Middle frontal gyrus (tissue), 1 donor: Measurements from ENCODE around the gene APBA2.
A peak's percentile ranks its signal among the peaks of the same experiment; 100 is the strongest.

Experiments used
- DNase-seq: peaks from one replicate; pipeline ENCODE4 v3.0.0-alpha.2; 2015; ENCODE audit warnings: low spot score; ENCODE audit errors: extremely low spot score

APBA2 gene

DNA sequence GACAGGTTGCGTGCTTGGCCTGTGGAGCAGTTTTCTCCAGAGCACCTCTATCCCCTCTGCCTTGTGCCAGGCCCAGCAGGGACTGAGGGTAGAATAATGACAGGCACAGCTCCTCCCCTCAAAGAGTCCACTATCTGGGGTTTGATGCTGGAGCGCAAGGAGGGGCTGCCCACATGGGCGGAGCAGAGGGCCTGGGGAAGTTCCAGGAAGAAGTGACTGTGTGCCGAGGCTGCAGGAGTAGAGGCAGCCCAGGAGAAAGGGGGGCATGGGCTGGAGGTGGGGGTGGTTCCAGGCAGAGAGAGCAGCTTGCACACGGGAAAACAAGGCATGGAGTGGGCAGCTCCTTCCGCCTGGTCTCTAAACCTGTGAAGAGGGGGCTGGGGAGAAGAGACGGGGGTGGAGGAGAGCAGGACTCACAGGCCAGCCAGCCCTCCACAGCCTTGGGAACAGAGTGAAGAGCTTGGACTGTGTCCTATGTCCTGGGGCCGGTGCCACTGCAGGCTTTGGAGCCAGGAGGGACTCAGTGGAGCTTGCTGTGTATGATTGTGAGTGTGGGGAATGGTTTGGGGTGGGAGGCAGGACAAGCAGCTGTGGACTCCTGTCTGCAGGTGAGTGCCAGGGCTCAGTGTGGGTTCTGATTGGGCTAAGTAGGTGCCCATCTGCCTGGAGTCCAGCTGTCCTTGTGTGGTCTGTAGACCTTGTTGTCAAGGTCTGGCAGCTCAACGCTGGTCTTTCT, 48.1 kb downstream of the APBA2 start:
- DNase-seq = no peak

DNA sequence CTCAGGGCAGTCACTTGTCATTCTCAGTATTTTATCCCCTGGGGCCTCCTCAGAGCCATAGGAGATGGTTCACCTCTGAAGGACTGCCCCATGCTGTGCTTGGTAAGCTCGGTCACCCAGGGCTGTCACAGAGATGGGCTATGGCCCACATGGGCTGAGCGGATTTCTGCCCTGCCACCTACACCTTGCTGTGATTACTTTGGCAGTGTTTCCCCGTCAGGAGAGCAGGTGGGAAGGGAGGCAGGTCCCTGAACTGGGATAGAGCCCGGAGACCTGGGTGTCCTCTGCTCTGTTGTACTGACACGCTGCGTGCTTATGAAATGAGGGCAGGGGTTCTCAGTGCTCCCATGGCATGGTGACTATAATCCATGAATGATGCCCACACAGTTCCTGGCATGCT, 48.9 kb downstream of the APBA2 start:
- DNase-seq = no peak

DNA sequence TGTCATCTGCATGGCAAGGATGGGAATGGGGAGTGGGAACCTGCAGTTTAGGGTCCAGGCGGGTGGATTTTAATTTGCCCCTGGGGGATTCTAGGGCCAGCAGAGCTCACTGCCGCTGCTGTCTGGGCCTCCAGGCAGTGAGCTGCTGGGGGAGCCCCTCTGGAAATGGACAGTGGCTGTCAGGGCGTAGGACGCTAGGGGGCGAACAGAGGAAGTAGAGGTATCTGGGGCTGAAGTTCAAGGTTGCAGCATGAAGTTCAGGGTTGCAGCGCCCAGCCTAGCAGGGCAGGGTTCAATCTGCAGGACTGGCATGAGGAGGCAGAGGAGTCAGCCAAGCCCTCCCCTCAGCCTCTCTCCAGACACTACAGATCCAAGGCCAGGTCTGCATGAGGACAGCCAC, 49.5 kb downstream of the APBA2 start:
- DNase-seq = no peak

DNA sequence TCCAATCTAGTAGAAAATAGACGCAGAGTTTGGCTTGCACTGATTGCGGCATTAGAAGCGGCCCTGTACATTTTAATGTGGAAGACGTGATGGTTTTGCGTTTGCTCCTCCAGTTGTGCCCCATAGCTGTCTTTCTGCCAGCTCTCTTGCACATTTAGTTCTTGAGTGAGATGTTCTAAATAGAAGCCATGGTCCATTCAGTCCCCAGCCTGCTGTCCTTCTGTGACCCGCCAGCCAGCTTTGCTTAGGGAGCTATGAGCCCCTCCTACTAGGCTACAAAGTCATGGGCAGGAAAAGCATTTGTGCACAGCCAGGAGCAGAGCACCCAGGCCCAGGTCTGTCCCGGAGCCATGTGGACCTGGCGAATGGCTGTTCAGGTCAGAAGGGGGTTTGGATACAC, 50.3 kb downstream of the APBA2 start:
- no peak for DNase-seq

DNA sequence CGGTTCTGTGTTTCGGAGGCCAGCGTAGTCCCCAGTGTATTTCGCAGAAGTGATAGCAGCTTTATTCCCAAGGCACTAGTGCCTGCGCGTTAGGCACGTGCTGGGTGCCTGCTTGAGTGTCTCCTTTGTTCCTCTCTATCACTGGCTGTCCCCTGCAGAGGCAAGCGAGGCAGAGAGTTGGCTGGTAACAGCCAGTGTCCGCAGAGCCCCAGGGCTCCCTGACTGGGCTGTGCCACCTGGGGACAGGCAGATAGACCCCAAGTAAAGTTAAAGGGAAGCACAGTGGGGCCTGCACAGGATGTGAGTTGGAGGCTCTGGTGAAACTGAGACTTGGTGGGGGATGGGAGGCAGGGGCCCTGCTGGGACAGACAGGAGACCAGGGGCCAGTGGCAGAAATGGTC, 50.7 kb downstream of the APBA2 start:
- DNase-seq = no peak

DNA sequence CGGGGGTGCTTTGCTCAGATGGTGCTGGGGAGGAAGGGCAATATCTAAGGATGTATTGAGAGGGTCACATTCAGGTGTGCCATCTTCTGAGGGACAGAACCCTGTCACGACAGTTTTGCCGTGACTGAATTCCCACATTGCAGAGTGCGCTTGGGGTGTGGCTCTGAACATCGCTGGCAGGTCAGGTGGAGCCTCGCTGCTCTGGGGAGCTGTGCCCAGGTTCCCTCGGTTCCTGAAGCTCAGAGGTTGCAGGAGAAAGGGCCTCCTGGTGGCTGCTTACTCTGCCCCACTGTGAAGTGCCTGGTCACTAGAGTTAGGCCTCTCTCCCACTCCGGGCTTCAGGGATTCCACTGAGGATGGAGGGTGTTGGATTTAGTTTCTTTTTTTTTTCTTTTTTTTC, 51.5 kb downstream of the APBA2 start:
- DNase-seq = no peak

DNA sequence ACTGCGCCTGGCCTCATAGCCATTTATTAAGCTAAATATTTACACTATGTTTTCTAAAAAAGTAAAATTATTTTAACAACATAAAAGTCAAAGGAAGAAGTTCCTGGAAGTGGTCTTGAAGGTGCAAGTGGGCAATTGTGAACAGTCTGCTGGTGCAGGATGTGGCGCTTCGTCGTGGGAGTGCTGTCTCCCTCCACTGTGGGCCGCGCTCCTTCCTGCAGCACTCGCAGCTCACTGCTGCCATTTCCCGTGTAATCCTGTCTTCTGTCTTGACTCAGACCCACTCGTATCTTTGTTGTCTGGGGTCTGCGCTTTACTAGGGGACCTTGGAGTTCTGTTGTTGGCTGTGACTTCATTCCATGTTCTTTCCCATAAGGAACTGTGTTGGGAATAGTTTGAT, 56.3 kb downstream of the APBA2 start:
- no peak for DNase-seq

DNA sequence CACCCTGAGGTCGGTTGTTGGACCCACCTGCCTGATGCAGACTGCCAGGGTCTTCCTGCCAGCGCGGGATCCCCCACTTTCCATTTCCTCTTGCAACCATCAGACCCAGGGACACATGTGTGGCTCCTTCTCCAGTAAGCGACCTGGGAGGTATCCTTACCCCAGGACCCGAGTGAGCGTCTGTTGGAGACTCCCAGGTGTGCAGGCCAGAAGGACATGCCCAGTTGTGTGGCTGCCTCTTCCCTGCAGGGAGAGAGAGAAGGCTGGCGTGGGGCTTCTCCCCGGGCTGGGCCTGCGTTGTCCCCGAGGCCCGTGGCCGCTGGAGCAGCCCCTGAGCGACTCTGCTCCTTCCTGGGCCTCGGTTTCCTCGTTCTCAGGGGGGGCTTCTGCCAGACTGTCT, 56.8 kb downstream of the APBA2 start:
- DNase-seq = no peak

DNA sequence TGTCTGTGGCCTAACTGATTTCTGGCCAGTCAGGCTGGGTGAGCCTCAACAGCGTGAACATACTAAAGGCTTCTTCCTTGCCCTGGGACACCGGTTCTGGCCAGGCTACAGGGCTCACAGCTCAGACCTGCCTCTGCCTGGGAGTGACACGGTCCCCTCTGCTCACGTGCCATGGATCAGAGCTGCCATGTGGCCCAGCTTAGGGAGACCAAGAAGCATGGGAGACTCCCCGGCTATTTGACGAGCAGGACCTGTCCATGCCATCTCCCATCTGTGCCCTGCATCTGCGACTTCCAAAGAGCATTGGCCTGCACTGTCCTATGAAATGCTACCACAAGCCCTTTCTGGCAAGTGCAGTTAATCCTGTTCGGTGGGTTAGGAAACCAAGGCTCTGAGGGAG, 57.4 kb downstream of the APBA2 start:
- DNase-seq = no peak

DNA sequence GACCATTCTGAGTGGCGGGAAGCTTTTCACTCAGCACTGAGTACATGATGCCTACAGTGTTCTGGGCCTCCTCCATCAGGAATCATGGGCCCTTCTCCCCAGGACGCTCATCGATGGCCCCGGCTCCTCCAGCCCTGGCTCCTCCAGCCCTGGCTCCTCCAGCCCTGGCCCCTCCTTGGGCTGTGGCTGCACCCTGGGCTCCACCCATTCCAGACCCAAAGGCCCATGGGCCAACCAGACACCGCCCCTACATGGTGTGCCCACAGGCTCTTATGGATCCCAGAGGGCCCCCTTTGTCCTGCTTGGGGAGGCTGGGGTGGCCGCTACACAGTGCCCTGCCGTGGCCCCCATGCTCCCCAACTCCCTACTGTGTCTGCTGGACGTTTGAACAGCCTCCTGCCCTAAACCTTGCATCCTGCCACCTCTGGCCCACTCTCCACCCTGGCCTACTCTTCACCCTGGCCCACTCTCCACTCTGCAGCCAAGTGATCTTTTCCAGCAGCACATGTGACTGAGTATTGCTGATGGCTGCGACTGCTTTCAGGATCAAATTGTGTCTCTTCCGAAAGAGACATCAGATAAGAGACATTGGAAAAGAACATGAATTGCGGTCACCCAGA, 57.9 kb downstream of the APBA2 start:
- no peak for DNase-seq

DNA sequence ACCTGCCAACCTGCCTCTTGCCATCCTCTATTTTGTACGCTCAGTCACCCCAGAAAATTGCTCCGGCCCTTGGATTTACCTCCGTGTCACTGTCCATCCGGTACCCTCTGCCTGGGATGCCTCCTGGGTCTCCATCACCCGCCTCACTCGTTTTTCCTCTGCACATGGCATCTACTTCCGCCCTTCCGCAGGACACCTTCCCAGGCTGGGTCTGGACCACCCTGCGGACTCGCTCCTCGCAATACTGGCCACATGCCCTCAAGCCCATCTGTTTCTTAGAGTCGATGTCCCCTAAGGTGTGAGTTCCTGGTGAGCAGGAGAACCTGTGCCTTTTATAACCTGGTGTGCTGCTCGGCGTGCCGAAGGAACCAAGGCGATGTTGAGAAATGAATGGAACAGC, 58.5 kb downstream of the APBA2 start:
- no peak for DNase-seq

DNA sequence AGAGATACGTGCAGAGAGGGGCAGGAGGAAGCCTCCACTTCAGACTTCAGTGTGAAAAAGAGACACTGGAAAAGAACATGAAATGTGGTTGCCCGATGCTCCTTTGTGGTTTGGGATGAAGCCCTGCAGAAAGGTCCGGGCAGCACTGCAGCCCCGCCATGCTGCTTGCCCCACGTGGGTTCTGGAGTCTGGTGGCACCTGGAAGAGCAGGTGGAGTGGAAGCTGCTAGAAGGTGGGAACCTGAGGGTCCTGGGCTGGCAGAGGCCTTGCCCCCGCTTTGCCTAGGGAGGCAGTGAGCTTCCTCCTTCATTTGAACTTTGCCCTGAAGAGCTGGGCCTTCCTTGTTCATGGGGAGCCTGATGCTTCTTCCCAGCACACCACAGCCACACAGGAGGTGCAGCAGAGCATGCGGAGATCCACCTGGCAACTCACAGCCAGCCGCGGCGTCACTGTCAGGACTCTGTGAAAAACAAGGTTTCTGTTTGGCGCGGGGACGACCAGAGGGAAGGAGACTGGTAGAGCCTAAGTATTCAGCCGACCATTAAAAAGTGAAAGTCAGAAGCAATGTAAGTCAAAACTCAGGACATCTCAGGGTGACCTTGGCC, 59.0 kb downstream of the APBA2 start:
- no peak for DNase-seq

DNA sequence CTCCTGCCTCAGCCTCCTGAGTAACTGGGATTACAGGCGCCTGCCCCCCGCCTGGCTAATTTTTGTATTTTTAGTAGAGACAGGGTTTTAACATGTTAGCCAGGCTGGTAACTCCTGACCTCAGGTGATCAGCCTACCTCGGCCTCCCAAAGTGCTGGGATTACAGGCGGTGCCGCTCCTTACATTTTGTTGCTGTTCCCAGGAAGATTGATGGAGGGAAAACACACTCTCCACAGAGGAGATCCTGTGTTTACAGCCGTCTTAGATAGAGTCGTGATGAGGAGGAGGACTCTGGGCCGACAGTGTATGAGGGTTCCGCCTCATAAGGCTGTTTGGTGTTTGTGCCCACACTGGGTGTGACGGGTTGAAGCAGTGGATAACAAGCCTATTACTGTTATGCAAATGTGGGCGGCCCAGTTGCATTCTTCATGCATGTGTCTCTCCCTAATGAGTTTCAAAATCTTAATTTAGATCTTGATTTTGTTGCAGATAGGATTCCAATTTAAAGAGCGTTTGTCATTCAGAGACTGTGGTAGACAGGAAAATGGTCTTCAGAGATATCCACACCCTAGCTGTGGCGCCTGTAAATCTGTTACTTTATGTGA, 60.0 kb downstream of the APBA2 start:
- DNase-seq = no peak

DNA sequence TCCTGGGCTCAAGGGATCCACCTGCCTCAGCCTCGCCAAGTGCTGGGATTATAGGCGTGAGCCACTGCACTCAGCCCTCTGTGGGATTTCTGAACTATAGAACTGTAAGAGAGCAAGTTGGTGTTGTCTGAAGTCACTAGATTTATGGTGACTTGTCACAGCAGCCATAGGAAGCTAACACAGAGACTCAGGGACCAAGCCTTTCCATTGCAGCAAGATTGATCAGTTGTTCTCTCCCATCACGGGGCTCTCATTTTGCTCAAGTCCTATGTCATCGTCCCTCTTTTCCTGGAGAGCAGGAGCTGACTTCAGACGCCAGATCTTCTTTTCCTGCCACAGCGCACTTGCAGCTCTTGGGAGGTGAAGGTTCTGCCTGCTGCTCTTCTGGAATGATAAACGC, 61.0 kb downstream of the APBA2 start:
- DNase-seq = no peak

DNA sequence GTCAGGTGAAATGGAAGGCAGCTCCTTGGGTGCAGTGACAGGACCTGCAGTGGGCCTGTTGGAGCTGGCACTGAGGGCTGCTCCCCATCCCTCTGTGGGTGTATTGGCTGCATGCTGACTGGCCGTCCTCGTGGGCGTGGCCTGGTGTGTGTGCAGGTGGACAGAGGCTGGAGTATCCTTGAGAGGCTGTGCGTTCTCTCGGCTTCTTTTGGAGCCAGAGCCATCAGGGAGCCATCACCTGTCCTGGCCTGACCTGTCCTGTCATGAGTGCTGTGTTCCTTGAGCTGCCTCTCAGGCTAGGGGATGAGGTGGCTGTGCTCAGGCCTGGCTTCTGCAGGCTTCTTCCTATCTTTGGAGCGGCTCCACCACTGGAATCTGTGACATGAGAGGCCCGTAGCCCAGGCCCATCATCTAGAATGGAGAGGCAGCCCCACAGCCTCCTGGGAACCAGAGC, 61.5 kb downstream of the APBA2 start:
- DNase-seq = no peak

DNA sequence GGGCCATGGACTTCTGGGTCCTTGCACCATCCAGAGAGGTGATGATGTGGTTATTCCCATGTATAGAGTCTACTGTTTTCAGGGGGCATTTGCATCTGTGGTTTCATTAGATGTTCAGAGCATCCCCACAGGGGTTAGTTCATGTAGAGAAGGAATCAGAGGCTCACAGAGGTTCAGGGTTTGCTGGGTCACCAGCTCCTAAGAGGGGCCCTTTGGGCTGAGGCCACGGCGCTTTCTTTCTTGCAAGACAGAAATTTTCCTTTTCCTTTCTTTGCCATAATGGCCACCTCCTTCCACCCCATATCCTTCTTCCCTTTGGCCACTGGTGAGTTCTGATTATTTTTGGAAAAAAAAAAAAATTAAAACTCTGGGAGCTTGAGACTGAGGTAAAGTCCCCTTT, 62.3 kb downstream of the APBA2 start:
- DNase-seq = no peak

DNA sequence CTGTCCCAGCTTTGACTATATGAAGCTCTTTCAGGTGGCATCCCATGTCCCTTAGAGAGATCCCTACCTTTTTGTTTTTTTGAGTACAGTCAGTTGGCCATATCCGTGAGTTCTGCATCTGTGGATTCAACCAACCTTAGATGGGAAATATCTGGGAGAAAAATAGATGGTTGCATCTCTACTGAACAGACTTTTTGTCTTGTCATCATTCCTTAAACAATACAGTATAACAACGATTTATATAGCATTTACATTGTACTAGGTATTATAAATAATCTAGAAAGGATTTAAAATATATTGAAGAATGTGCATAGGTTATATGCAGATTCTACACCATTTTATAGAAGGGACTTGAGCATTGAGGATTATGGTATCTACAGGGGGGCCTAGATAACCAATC, 65.1 kb downstream of the APBA2 start:
- DNase-seq = no peak

DNA sequence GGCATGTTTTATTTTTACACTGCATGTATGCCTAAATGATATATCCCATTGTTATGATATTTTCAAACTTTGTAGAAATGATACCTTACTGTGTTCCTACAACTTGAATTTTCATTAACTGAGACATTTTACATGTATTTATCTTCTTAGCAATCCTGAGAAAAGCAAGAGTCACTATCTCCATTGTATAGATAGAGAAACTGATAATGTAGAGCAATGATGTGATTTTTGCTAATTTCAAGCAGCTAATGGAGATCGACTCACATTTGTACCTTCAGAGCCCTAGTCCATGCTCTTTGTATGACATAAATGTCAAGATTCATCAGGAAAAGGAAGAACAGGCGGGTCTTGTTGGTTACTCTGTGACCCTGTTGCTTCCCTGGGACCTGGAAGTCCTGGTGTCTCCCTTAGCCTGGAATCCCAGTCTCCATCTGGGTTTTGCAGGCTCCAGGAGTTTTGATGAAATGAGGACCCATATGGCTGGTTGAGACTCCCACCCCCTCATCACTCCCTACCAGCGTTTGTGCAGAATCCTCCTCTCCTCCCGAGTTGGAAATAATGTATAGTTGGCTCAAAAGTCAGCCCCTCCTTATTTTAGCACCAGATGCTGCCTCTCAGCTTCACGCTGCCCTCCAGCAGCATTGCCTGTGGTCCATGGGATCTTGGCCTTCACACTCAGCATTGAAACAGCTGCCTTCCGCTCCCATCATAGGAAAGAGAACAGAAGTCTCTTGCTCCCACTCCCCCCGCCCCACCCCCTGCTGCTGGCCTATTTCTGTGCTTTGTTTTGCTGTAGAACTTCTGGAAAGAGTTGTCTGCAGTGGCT, 67.1 kb downstream of the APBA2 start:
- DNase-seq = peak; percentile 49

DNA sequence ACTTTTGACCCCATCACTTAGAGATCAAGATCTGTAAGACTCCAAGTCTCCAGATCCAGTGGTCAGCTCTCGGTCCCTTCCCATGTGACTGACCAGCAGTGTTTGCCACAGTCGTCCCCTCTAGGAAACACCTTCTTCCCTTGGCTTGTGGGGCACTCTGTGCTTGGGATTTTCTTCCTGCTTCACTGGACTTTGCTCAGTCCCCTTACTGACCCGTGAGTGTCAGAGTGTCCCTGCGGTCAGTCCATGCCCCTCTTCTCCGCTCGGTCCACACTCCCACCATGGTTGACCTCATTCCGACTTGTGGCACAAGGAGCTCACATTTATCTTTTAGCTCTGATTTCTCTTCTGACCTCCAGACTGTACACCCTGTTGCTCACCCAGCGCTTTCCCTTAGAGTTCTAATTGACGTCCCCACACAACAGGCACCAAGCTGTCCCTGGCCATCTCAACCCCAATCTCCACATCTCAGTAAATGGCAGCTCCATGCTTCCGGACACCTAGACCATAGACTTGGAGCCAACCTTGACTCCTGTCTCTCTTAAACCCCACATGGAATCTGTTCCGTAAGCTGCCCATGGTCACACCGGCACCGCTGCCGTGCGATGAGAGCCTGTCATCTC, 67.9 kb downstream of the APBA2 start:
- no peak for DNase-seq

DNA sequence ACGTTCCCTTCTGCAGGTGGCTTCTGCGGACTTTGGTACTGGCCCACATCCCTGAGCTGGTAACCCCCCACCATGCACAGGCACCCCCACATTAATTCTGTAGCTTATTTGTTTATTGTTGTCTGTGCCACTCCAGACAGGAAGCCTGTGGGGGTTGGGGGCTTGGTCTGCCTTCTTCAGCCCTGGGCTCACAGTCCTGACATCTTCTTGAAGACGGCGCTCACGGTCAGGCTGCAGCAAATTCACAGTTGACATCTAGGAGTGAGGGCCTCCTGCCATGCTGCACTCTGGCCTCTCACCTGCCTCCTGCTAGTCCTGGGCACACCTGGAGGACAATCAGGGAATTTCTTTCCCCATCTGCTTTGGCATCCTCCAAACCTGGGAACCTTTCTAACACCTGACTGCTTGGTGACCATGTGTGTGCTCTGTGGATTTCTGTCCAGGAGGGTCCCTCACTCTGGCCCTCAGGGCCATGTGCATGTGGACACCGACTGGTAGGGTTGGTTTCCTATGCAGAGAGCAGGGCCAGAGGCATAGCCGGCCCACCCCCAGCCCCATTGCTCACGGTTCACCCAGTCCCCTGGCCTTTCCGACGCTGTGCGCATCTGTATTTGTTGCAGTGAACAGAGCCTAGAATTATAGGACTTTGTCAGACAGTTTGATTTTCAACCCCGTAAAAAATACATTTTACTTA, 68.8 kb downstream of the APBA2 start:
- no peak for DNase-seq
